ENCODE measurements around the gene RHCG. TPM values are rescaled to one million over a fixed set of nuclear protein-coding genes. Genes with fewer than 3 reads are reported as not detected.

RHCG gene
- total and polyA plus RNA-seq, 2 of the 13 experiments (the other 11 are each of a cell fraction or from before 2014, with no cell fraction given): not detected

GRCh38 chr15:89515477-89515876, 19.1 kb upstream of the RHCG start (continued):
- no peak for TF ChIP-seq ZBTB40 (IDR thresholded peaks at IDR 0.05)
- TF ChIP-seq ZBTB40 (CRISPR knock-in tag; IDR thresholded peaks at IDR 0.05): no peak

- BruUV-seq (replicated peaks): no TSS peak
- Histone ChIP-seq H3K4me3 (replicated peaks in 1 of 3; ENCODE audit: insufficient read depth in 1 of 3, low read depth in 2 of 3, low read length in 3 of 3) (no peak overlapping the region), H3K79me2 (ENCODE audit: insufficient read depth, low read length) (no peaks in the 10 kb centered on the region), H3K4me2 (ENCODE audit: low read depth, low read length) (no peak overlapping the region), H3K27me3 (ENCODE audit: control insufficient read depth in 1 of 2, insufficient read depth in 2 of 2, low read length in 2 of 2) (peaks cover 2 to 7% of the 10 kb centered on the region in 2 experiments; a peak in 3 of 5 replicates), H3K4me1 (ENCODE audit: insufficient read depth, low read length) (no peaks in the 10 kb centered on the region), H3K9ac (ENCODE audit: insufficient read depth, low read depth, low read length) (no peak overlapping the region), H4K20me1 (ENCODE audit: insufficient read depth, low read length) (no peaks in the 10 kb centered on the region), H3K27ac (ENCODE audit: extremely low read length, insufficient read depth, low read length) (no peak overlapping the region), H3K36me3 (replicated peaks in 1 of 2; ENCODE audit: control insufficient read depth in 1 of 2, insufficient read depth in 2 of 2, low read length in 2 of 2) (no peaks in the 10 kb centered on the region), H3K9me3 (ENCODE audit: low read length) (no peaks in the 10 kb centered on the region), H2AFZ (ENCODE audit: low read length) (no peak overlapping the region)
- no peak for DNase-seq (ENCODE audit: low spot score)
- FAIRE-seq: no peak
- ChIA-PET CTCF (ENCODE audit: low intra/inter-chr PET ratio, low total read pairs) (no interaction called here), POLR2A (no interaction called here)
- intact Hi-C loops (cut with micrococcal nuclease; ENCODE audit: unreplicated experiment) (no loop called here), in situ Hi-C loops (cut with HindIII; ENCODE audit: extremely low pct_ligation_motif_present, low pct_unique_long_range_greater_than_20kb) (no loop called here)
- 14% methylated on average over 5 of the region's 6 CpGs for WGBS (ENCODE audit: low lambda C conversion rate)
- ATAC-seq: no peak
- TF ChIP-seq FOXJ3 (CRISPR knock-in tag; IDR thresholded peaks at IDR 0.05; ENCODE audit: borderline replicate concordance): no peak
- TF ChIP-seq NFIB (CRISPR knock-in tag; IDR thresholded peaks at IDR 0.05; ENCODE audit: borderline replicate concordance): no peak
- no peak for TF ChIP-seq LBX2 (CRISPR knock-in tag; IDR thresholded peaks at IDR 0.05; ENCODE audit: borderline replicate concordance)
Observed at GRCh38 chr15:89514596-89515406, 18.4 kb upstream of the RHCG start.
